A673 (cell line): ENCODE results near the gene TRMT11. TPM values are rescaled to one million over a fixed set of nuclear protein-coding genes. Genes with fewer than 3 reads are reported as not detected.

ENCODE experiments used
- BruUV-seq: library from RNA; stranded (reverse); fragments of 400-500 nt; replicated peaks from 2 replicates; lab custom pipeline; 2021; lab: Mats Ljungman, UMichigan
- CTCF ChIA-PET: fragments of 300-600 bp; sonication (Branson Sonifier 250); formaldehyde crosslinking; loops from one replicate; lab custom pipeline; 2022; ENCODE audit warnings: antibody characterized with exemption; lab: Charles Lee
- POLR2A ChIA-PET: fragments of 300-600 bp; sonication (Branson Sonifier 250); formaldehyde crosslinking; loops from one replicate; lab custom pipeline; 2022; ENCODE audit warnings: antibody characterized with exemption; ENCODE audit not compliant: low non-redundant PET; lab: Charles Lee
- DNase-seq: peaks from one replicate; pipeline ENCODE4 v3.0.0-alpha.2; 2015; ENCODE audit warnings: low spot score
- H3K27ac ChIP-seq: fragments of 200-600 bp; sonication (generic); 2 replicates; pipeline ENCODE4 v1.5.1; 2016; ENCODE audit warnings: mixed run types, low read depth, mild to moderate bottlenecking, mixed read lengths, antibody characterized with exemption, low read length; ENCODE audit not compliant: poor library complexity, severe bottlenecking
- H3K27me3 ChIP-seq: fragments of 200-600 bp; sonication (generic); replicated peaks from 2 replicates; pipeline ENCODE4 v1.6.1; 2017; ENCODE audit warnings: mixed run types, low read depth, mild to moderate bottlenecking, mixed read lengths, antibody characterized with exemption, low read length; ENCODE audit not compliant: insufficient read depth, poor library complexity
- H3K36me3 ChIP-seq: fragments of 200-600 bp; sonication (generic); 2 replicates; pipeline ENCODE4 v1.6.1; 2016; ENCODE audit warnings: mixed run types, mild to moderate bottlenecking, mixed read lengths, antibody characterized with exemption, low read length; ENCODE audit not compliant: insufficient read depth, poor library complexity, severe bottlenecking
- H3K4me1 ChIP-seq: fragments of 200-600 bp; sonication (generic); 2 replicates; pipeline ENCODE4 v1.6.1; 2017; ENCODE audit warnings: mixed run types, mild to moderate bottlenecking, mixed read lengths, antibody characterized with exemption, low read length; ENCODE audit not compliant: insufficient read depth, poor library complexity, severe bottlenecking
- H3K4me3 ChIP-seq: fragments of 200-600 bp; sonication (generic); 2 replicates; pipeline ENCODE4 v1.5.1; 2016; ENCODE audit warnings: low read depth, mixed run types, mild to moderate bottlenecking, mixed read lengths, low read length; ENCODE audit not compliant: poor library complexity, severe bottlenecking
- H3K9me3 ChIP-seq: fragments of 200-600 bp; sonication (generic); 2 replicates; pipeline ENCODE4 v1.6.1; 2016; ENCODE audit warnings: mixed run types, low read depth, mild to moderate bottlenecking, mixed read lengths, antibody characterized with exemption, low read length; ENCODE audit not compliant: poor library complexity, severe bottlenecking
- EZH2 ChIP-seq: fragments of 200-600 bp; sonication (generic); IDR thresholded peaks from 2 replicates; pipeline ENCODE4 v1.6.1; 2017; ENCODE audit warnings: borderline replicate concordance, low read depth, mild to moderate bottlenecking, mixed read lengths, antibody characterized with exemption, low read length; ENCODE audit not compliant: poor library complexity, severe bottlenecking
- intact Hi-C: fragments of 100-400 bp; cut with micrococcal nuclease; formaldehyde crosslinking; loops from one replicate; pipeline ENCODE4 v1.10.0; 2022; ENCODE audit not compliant: unreplicated experiment
- total RNA-seq: library from RNA; stranded (reverse); gene quantifications from 2 replicates; pipeline ENCODE4 v1.2.3, GENCODE V29; 2021
- TF ChIP-seq, protein P1 (sequence below): fragments of 300-800, 200-600 bp; sonication (generic); conservative IDR thresholded peaks from 2 replicates; pipeline ENCODE4 v1.5.1; 2017; ENCODE audit warnings: low read depth, mild to moderate bottlenecking, antibody characterized with exemption, low read length, moderate library complexity, mixed read lengths

The TRMT11 gene
- total RNA-seq, 1 experiment from 2014 or later, result 29.1 TPM

DNA sequence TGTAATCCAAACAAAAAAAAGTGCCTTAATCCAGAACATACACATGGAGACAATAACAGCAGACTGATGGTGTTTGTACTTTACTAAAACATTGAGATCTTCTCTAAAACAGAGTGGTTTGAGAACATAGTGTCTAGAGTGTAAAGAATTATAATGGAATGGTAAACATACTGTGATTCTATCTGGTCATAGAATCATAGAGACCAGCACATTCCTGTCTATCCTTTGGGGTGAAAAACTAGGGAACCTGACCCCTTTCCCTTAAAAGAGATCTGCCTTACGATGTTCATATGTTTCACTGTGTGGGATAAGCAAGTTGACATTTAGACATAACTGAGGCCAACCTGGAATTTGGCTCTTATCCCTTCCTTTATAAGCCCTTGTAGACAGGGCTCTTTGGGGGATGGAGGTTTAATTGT, 55.7 kb downstream of the TRMT11 start:
- Histone ChIP-seq H3K27me3 (no peaks in the 10 kb centered on the region), H3K27ac (no peak overlapping the region), H3K36me3 (peaks cover 15% of the 10 kb centered on the region), H3K9me3 (no peaks in the 10 kb centered on the region), H3K4me3 (no peak overlapping the region), H3K4me1 (no peaks in the 10 kb centered on the region)
- TF ChIP-seq, protein P1, sequence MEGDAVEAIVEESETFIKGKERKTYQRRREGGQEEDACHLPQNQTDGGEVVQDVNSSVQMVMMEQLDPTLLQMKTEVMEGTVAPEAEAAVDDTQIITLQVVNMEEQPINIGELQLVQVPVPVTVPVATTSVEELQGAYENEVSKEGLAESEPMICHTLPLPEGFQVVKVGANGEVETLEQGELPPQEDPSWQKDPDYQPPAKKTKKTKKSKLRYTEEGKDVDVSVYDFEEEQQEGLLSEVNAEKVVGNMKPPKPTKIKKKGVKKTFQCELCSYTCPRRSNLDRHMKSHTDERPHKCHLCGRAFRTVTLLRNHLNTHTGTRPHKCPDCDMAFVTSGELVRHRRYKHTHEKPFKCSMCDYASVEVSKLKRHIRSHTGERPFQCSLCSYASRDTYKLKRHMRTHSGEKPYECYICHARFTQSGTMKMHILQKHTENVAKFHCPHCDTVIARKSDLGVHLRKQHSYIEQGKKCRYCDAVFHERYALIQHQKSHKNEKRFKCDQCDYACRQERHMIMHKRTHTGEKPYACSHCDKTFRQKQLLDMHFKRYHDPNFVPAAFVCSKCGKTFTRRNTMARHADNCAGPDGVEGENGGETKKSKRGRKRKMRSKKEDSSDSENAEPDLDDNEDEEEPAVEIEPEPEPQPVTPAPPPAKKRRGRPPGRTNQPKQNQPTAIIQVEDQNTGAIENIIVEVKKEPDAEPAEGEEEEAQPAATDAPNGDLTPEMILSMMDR, result no peak
- TF ChIP-seq EZH2, result no peak
- no TSS peak for BruUV-seq
- ChIA-PET POLR2A (no interaction called here), CTCF (no interaction called here)
- intact Hi-C loops, result no loop called here
- DNase-seq, result no peak

- BruUV-seq, result no TSS peak
- no peaks in the 10 kb centered on the region for H3K4me1 ChIP-seq
- H3K27me3 ChIP-seq, result no peaks in the 10 kb centered on the region
- TF ChIP-seq, protein P1, result no peak
- no peak for TF ChIP-seq EZH2
- POLR2A ChIA-PET, result no interaction called here
- H3K27ac ChIP-seq, result no peak overlapping the region
- DNase-seq, result no peak
- no peaks in the 10 kb centered on the region for H3K9me3 ChIP-seq
- intact Hi-C loops, result no loop called here
- CTCF ChIA-PET, result no interaction called here
- no peaks in the 10 kb centered on the region for H3K36me3 ChIP-seq
- H3K4me3 ChIP-seq, result no peak overlapping the region
Observed at GRCh38 chr6:126047648-126048047, 61.3 kb downstream of the TRMT11 start.

GRCh38 chr6:126048635-126049034, 62.3 kb downstream of the TRMT11 start:
- BruUV-seq, result no TSS peak

More at GRCh38 chr6:126048635-126049034, 62.3 kb downstream of the TRMT11 start:
- no peak overlapping the region for H3K4me3 ChIP-seq
- intact Hi-C loops, result no loop called here
- POLR2A ChIA-PET, result no interaction called here
- H3K9me3 ChIP-seq, result no peaks in the 10 kb centered on the region
- no peaks in the 10 kb centered on the region for H3K27me3 ChIP-seq
- no peak overlapping the region for H3K27ac ChIP-seq
- no peak for DNase-seq
- CTCF ChIA-PET, result no interaction called here
- TF ChIP-seq, protein P1, result no peak
- no peak for TF ChIP-seq EZH2
- no peaks in the 10 kb centered on the region for H3K4me1 ChIP-seq
- no peaks in the 10 kb centered on the region for H3K36me3 ChIP-seq
